ENCODE data around the gene MATR3. TPM values are rescaled to one million over a fixed set of nuclear protein-coding genes. Genes with fewer than 3 reads are reported as not detected.
"Not testable (repeated sequence)": the region's sequence is repeated elsewhere in the genome, so short reads cannot be mapped to it uniquely, and the experiment has no call there.

Gene MATR3
- total RNA-seq, 1 experiment from 2014 or later = 359 TPM

- DNase-seq (ENCODE audit: extremely low read depth, low read depth) = no peak
Measured at GRCh38 chr5:139344177-139344576, 50.6 kb downstream of the MATR3 start.

- DNase-seq (ENCODE audit: extremely low read depth, low read depth) = not testable (repeated sequence)
Measured at GRCh38 chr5:139345442-139345841, 51.9 kb downstream of the MATR3 start.

GRCh38 chr5:139347863-139348262 is 54.3 kb downstream of the MATR3 start:
- DNase-seq (ENCODE audit: extremely low read depth, low read depth) = not testable (repeated sequence)

GRCh38 chr5:139354186-139354585 is 60.6 kb downstream of the MATR3 start:
- no peak for DNase-seq (ENCODE audit: extremely low read depth, low read depth)

- not testable (repeated sequence) for DNase-seq (ENCODE audit: extremely low read depth, low read depth)
Measured at GRCh38 chr5:139355900-139356299, 62.4 kb downstream of the MATR3 start.

- DNase-seq (ENCODE audit: extremely low read depth, low read depth) = no peak
Measured at GRCh38 chr5:139358064-139358463, 64.5 kb downstream of the MATR3 start.

- DNase-seq (ENCODE audit: extremely low read depth, low read depth) = no peak
Measured at GRCh38 chr5:139360384-139360783, 66.8 kb downstream of the MATR3 start.

GRCh38 chr5:139361835-139362429 is 68.4 kb downstream of the MATR3 start:
- no peak for DNase-seq (ENCODE audit: extremely low read depth, low read depth)

GRCh38 chr5:139363937-139364336 is 70.4 kb downstream of the MATR3 start:
- DNase-seq (ENCODE audit: extremely low read depth, low read depth) = no peak

- DNase-seq (ENCODE audit: extremely low read depth, low read depth) = no peak
Measured at GRCh38 chr5:139364466-139364865, 70.9 kb downstream of the MATR3 start.

GRCh38 chr5:139368613-139369012 is 75.1 kb downstream of the MATR3 start:
- no peak for DNase-seq (ENCODE audit: extremely low read depth, low read depth)

GRCh38 chr5:139369181-139369580 is 75.6 kb downstream of the MATR3 start:
- no peak for DNase-seq (ENCODE audit: extremely low read depth, low read depth)

- no peak for DNase-seq (ENCODE audit: extremely low read depth, low read depth)
Measured at GRCh38 chr5:139371482-139372435, 78.2 kb downstream of the MATR3 start.

GRCh38 chr5:139374909-139375308 is 81.4 kb downstream of the MATR3 start:
- no peak for DNase-seq (ENCODE audit: extremely low read depth, low read depth)

- DNase-seq (ENCODE audit: extremely low read depth, low read depth) = no peak
Measured at GRCh38 chr5:139376364-139376763, 82.8 kb downstream of the MATR3 start.

GRCh38 chr5:139377226-139377625 is 83.7 kb downstream of the MATR3 start:
- DNase-seq (ENCODE audit: extremely low read depth, low read depth) = no peak

GRCh38 chr5:139378101-139378825 is 84.7 kb downstream of the MATR3 start:
- DNase-seq (ENCODE audit: extremely low read depth, low read depth) = no peak

- no peak for DNase-seq (ENCODE audit: extremely low read depth, low read depth)
Measured at GRCh38 chr5:139378941-139379361, 85.4 kb downstream of the MATR3 start.

GRCh38 chr5:139379626-139380449 is 86.3 kb downstream of the MATR3 start:
- no peak for DNase-seq (ENCODE audit: extremely low read depth, low read depth)

All from NCI-H460 (cell line).